Activated T-helper 9 cell treated with anti-CD3 and anti-CD28 coated beads, Interleukin-2, amount 50 U/mL, for 16 hours (primary cell): ENCODE measurements around the gene CLEC2L.

Experiments
- DNase-seq: peaks from one replicate; pipeline ENCODE4 v3.0.0-alpha.2; 2020; ENCODE audit warnings: low read depth

CLEC2L gene

DNA sequence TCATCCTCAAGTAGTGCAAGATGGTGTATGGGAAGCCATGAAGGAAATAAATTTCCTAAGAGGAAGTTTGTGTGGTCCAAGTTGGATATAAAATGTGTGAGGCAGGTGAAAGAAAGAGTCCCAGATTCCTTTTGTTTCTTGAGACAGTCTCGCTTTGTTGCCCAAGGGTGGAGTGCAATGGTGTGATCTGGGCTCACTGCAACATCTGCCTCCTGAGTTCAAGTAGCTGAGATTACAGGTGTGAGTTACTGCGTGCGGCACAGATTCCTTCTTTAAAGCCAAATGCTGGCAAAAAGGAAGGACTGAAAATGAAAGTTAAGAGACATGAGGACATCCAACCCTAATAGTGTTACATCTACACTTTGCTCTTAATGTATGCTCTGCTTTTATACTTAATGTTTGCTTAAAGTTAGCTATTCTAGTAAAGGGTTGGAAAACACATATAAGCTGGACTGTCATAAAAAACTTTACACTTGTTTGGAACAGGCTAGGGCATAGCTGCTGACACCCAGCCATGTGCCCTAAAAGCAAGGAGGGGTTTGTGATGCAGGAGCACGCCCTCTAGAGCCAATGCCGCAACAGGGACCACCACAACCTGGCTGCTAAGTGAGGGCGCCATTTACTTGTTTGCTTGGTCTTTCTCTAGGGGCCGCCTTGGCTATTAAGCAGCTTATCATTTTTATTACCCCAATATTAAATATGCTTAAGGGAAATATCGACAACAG is 34.5 kb downstream of the CLEC2L start:
- DNase-seq, result no peak

GRCh38 chr7:139559364-139560105 is 36.0 kb downstream of the CLEC2L start:
- no peak for DNase-seq

- DNase-seq, result no peak
Observed at GRCh38 chr7:139560199-139560598, 36.7 kb downstream of the CLEC2L start.

GRCh38 chr7:139560678-139561077 is 37.2 kb downstream of the CLEC2L start:
- DNase-seq, result no peak

GRCh38 chr7:139562491-139562890 is 39.0 kb downstream of the CLEC2L start:
- DNase-seq, result no peak

- no peak for DNase-seq
Observed at GRCh38 chr7:139562961-139563565, 39.6 kb downstream of the CLEC2L start.

DNA sequence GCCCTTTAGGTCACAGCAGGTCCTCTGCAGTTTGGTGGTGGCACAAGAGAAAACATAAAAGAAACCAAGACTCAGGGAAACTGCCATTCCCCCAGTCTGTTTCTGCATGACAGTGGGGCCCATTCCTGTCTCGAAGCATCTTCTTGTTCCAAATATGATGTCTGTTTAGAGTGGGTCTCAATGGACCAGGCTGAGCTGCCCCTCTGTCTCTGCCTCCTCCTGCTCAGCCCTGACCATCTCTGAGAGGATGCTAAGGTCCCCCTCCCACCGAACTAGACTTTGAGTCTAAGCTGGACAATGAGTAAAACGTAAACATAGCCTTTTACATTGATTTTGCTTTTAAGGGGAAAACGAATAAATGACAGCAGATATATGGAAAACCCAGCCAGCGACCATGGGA is 40.4 kb downstream of the CLEC2L start:
- no peak for DNase-seq

DNA sequence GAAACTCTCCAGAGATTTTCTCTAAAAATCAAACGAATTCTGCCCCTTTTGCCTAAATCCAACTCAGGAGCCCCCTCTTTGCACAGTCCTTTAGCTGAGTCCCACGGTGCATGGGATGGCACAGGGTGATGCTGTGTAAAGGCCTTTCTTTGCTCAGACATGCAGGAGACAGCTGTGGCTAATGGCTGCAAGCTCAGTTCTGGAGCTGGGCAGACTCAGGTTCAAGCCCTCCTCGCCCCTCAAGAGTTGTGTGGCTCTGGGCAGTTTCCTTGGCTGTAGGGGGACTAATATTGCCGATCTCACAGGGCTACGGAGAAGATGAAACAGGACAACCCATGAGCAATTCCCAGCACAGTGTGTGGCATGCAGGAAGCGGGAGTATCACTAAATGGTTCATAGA is 42.6 kb downstream of the CLEC2L start:
- no peak for DNase-seq

DNA sequence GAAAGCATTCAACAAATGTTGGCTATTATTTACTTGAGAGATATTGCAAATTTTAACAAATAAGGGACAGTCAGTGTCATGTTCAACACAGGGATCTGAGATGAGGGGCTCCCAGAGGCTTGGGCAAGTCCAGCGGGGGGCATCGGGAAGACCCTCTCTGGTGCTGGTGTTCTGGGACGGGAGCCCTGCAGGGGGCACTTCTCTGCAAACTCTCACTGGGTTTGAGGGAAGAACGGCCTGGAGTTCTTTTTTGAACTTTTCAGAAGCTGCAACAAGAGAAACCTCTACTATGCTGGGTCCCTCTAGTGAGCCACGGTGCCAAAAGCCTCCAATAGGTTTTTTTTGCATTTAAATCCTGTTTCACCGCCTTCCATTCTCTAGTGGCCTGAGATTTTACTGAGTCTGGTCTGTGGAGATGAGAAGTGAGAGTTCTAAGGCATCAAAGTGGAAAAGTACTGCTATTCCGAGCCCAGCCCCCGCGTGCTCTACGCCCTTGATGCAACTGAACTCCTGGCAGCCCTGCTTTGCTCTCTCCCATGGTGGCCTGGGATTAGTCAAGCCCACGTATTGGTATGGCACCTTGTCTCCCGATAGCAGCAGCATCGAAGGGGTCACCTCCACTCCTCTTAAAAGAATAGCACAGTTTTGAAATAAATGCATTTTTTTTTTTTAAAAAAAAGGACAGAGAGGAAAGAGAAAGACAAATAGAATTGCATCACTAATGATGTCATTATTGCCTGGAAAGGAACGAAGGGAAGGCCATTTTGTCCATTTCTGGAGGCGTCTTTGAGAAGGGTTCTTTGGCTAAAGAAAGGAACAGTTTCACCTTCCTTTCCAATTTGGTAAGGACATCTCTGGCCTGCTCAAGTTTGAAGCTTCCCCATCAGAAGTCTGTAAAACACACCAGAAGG is 43.5 kb downstream of the CLEC2L start:
- DNase-seq, result no peak

- DNase-seq, result no peak
Observed at GRCh38 chr7:139567647-139568345, 44.3 kb downstream of the CLEC2L start.

DNA sequence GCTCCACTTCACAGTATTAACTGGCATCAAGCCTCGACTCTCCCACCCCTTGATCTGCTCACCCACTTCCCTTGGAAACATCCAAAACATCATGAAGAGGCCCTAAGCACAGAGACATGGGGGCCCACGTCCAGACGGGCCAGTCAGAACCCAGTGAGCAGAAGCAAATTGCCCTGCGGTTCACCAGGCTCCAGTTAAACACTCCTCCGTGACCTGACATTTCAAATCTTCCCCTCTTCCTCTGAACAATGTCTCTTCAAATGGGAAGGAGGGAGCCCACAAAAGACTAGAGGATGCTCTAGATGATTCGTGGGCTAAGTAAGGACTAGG is 44.8 kb downstream of the CLEC2L start:
- no peak for DNase-seq

- DNase-seq, result no peak
Observed at GRCh38 chr7:139568813-139569490, 45.5 kb downstream of the CLEC2L start.

- DNase-seq, result no peak
Observed at GRCh38 chr7:139570119-139570518, 46.6 kb downstream of the CLEC2L start.

- no peak for DNase-seq
Observed at GRCh38 chr7:139570626-139571025, 47.1 kb downstream of the CLEC2L start.

DNA sequence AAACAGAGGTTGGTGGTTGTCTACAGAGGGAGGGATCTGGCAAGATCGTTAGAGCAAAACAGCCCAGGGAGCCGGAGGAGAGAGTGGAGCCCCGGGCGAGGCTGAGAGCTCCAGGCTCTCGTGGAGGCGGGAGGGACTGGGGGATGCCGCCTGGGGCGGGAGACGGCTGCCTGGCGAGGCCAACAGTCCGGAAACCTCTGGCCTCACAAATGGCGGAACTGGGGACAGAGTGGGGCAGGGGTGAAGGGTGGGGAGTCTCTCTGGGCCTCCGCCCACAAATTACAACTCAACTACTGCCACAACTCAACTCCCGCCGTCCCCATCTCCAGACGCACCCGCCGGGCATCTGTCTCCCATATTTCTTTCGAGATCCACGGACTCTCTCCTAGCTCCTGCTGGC is 47.7 kb downstream of the CLEC2L start:
- no peak for DNase-seq

GRCh38 chr7:139571651-139572050 is 48.2 kb downstream of the CLEC2L start:
- no peak for DNase-seq

GRCh38 chr7:139572071-139572470 is 48.6 kb downstream of the CLEC2L start:
- no peak for DNase-seq

DNA sequence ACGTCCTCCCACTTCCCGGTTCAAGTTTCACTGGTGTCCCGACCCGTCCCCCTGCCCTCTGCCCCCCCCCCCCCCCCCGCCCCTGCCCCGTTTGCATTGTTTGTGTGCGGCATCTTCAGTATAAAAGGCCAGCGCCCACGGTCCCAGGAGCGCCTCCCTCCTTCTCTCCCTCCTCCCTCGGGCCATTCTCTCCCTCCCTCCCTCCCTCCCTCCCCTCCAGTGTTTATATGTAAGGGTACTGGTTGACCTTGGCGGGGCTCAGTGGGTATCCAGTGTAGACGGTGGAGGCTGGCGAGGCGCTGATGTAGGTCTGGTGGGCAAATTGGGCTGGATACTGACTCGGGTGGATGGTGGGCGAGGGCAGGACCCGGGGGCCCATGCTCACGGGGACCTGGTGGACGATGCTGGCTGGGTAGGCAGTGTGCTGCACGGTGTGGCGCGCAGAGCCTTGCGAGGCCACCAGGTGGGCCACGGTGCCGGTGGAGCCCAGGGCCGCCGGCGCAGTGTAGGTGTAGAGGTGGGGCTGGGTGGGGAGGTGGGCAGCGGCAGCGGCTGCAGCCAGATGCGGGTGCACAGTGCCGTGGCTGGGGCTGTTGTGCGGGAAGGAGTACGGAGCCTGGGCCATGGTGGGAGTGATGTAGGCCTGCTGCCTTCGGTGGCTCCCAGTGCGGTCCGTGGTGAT is 49.4 kb downstream of the CLEC2L start:
- no peak for DNase-seq

- no peak for DNase-seq
Observed at GRCh38 chr7:139573871-139574270, 50.4 kb downstream of the CLEC2L start.

GRCh38 chr7:139574618-139575337 is 51.3 kb downstream of the CLEC2L start:
- DNase-seq, result no peak
